Measurements from ENCODE around the gene PTH2. TPM values are rescaled to one million over a fixed set of nuclear protein-coding genes. Genes with fewer than 3 reads are reported as not detected.

PTH2 gene
- total RNA-seq, 2 donors from 2014 or later: not detected

DNA sequence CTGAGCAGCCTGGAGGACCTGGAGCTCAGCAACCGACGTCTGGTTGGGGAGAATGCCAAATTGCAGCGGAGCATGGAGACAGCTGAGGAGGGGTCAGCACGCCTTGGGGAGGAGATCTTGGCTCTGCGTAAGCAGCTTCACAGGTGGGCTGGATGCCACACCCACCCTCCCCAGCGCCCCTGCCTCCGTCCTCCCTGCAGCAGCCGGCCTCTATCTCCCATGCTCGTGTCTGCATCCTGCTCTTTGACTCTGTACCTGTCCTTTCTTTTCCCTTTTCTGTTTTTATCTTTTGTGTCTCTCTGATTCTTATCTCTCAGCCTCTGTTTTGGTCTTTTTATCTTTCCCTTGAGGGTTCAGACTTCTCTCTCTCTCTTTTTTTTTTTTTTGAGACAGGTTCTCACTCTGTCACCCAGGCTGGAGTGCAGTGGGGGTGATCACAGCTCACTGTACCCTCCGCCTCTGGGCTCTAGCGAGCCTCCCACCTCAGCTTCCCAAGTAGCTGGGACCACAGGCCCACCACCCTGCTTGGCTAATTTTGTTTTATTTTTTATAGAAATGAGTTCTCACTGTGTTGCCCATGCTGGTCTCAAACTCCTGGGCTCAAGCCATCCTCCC, 25.1 kb downstream of the PTH2 start:
- TF ChIP-seq, protein P1, sequence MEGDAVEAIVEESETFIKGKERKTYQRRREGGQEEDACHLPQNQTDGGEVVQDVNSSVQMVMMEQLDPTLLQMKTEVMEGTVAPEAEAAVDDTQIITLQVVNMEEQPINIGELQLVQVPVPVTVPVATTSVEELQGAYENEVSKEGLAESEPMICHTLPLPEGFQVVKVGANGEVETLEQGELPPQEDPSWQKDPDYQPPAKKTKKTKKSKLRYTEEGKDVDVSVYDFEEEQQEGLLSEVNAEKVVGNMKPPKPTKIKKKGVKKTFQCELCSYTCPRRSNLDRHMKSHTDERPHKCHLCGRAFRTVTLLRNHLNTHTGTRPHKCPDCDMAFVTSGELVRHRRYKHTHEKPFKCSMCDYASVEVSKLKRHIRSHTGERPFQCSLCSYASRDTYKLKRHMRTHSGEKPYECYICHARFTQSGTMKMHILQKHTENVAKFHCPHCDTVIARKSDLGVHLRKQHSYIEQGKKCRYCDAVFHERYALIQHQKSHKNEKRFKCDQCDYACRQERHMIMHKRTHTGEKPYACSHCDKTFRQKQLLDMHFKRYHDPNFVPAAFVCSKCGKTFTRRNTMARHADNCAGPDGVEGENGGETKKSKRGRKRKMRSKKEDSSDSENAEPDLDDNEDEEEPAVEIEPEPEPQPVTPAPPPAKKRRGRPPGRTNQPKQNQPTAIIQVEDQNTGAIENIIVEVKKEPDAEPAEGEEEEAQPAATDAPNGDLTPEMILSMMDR (IDR thresholded peaks at IDR 0.05): no peak
- Histone ChIP-seq H3K27ac (no peak overlapping the region), H3K4me1 (ENCODE audit: control insufficient read depth in 1 of 2, low read depth in 2 of 2) (no peaks in the 10 kb centered on the region), H3K36me3 (no peaks in the 10 kb centered on the region), H3K4me3 (no peak overlapping the region), H3K27me3 (replicated peaks; ENCODE audit: insufficient read depth) (no peaks in the 10 kb centered on the region), H3K9me3 (no peaks in the 10 kb centered on the region)
- DNase-seq (ENCODE audit: low spot score) (no peak), ATAC-seq (ENCODE audit: insufficient number of reproducible peaks, low FRiP score, low read depth) (no peak)

DNA sequence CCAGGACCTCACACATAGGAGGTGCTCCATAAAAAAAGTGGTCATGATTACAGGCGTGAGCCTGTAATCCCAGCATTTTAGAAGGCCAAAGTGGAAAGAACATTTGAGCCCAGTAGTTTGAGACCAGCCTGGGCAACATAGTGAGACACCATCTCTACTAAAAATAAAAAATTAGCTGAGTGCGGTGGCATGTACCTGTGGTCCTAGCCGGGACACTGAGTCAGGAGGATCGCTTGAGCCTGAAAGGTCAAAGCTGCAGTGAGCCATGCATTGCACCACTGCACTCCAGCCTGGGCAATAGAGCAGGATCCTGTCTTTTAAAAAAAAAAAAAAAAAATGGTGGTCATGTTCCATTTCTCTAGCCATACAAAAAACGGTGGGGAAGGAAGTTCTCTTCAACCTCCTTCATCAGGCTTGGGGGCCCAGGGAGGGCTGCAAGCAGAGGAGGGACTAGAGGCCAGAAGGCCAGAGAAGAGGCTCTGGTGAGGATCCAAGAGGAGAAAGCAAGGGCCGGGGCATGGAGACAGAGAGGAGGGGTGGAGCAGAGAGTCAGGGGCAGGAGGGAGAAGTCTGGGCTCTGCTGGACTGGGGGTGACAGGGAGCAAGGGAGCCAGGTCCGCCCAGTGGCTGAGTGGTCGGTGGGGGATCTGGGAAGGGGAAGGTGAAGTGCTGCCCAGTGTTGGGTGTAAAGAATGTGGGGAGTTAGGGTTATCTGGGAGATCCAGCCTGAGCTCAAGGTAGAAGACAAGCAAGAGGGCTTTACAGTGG, 26.3 kb downstream of the PTH2 start:
- Histone ChIP-seq H3K4me1 (ENCODE audit: control insufficient read depth in 1 of 2, low read depth in 2 of 2) (no peaks in the 10 kb centered on the region), H3K36me3 (no peaks in the 10 kb centered on the region), H3K4me3 (no peak overlapping the region), H3K9me3 (no peaks in the 10 kb centered on the region), H3K27ac (no peak overlapping the region), H3K27me3 (replicated peaks; ENCODE audit: insufficient read depth) (no peaks in the 10 kb centered on the region)
- ATAC-seq (ENCODE audit: insufficient number of reproducible peaks, low FRiP score, low read depth): no peak
- DNase-seq (ENCODE audit: low spot score): no peak
- TF ChIP-seq, protein P1 (IDR thresholded peaks at IDR 0.05): no peak

DNA sequence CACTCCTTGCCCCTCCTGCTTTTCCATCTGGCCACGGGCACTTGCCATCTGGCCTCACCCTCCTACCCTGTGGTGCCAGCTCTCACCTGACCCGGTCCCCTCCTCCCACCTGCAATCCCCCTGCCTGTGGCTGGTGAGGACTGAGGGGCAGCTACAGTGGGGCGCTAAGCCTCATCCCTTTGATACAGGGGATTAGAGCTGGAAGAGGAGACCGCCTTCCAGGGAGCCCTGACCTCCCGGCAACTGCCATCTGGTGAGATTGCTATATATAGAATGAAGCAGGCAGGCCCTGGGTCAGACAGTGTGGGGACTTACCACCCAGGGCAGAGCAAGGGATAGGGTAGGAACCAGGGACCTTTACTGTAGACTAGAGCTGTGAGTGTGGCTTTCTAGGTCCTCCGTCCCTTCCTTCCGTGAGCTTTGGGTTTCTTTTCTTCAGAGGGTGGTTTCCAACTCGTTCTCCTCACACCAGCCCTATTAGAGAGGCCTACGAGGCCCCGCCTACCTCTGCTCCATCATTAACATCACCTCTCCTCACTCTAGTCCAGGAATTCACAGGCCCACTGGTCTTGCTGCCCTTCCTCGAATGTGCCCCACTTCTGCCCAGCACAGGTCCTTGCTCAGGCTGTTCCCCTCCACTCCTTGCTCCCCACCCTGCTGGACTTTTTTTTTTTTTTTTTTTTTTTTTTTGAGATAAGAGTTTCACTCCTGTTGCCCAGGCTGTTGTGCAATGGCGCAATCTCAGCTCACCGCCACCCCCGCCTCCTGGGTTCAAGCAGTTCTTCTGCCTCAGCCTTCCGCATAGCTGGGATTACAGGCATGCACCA, 27.4 kb downstream of the PTH2 start:
- ATAC-seq (ENCODE audit: insufficient number of reproducible peaks, low FRiP score, low read depth) (no peak), DNase-seq (ENCODE audit: low spot score) (no peak)
- Histone ChIP-seq H3K27ac (no peak overlapping the region), H3K36me3 (no peaks in the 10 kb centered on the region), H3K27me3 (replicated peaks; ENCODE audit: insufficient read depth) (no peaks in the 10 kb centered on the region), H3K9me3 (no peaks in the 10 kb centered on the region), H3K4me1 (ENCODE audit: control insufficient read depth in 1 of 2, low read depth in 2 of 2) (no peaks in the 10 kb centered on the region), H3K4me3 (no peak overlapping the region)
- TF ChIP-seq, protein P1 (IDR thresholded peaks at IDR 0.05): no peak

DNA sequence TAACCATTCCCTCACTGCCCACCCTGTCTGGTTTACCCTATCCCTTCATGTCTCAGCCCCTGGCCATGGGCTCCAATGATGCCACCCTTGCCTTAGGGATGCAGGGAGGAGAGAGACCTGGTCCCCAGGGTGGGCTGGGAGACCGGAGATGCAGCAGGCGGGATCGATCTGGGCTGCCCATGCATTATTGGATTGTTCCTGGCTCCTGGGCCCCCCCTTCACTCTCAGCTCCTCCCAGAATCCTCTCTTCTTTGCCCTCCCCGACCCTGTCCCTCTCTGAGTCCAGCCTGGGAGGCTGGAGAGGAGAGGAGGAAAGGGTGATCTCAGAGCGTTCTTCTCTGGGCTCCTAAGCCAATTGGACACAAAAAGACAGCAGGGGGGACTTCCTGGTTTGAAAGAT, 29.4 kb downstream of the PTH2 start:
- TF ChIP-seq, protein P1 (IDR thresholded peaks at IDR 0.05): no peak
- Histone ChIP-seq H3K4me3 (no peak overlapping the region), H3K4me1 (ENCODE audit: control insufficient read depth in 1 of 2, low read depth in 2 of 2) (no peaks in the 10 kb centered on the region), H3K9me3 (no peaks in the 10 kb centered on the region), H3K27me3 (replicated peaks; ENCODE audit: insufficient read depth) (no peaks in the 10 kb centered on the region), H3K36me3 (no peaks in the 10 kb centered on the region), H3K27ac (no peak overlapping the region)
- DNase-seq (ENCODE audit: low spot score) (no peak), ATAC-seq (ENCODE audit: insufficient number of reproducible peaks, low FRiP score, low read depth) (no peak)

All from thoracic aorta (tissue), 2 donors.